ENCODE data around the gene NATD1.

The NATD1 gene

DNA sequence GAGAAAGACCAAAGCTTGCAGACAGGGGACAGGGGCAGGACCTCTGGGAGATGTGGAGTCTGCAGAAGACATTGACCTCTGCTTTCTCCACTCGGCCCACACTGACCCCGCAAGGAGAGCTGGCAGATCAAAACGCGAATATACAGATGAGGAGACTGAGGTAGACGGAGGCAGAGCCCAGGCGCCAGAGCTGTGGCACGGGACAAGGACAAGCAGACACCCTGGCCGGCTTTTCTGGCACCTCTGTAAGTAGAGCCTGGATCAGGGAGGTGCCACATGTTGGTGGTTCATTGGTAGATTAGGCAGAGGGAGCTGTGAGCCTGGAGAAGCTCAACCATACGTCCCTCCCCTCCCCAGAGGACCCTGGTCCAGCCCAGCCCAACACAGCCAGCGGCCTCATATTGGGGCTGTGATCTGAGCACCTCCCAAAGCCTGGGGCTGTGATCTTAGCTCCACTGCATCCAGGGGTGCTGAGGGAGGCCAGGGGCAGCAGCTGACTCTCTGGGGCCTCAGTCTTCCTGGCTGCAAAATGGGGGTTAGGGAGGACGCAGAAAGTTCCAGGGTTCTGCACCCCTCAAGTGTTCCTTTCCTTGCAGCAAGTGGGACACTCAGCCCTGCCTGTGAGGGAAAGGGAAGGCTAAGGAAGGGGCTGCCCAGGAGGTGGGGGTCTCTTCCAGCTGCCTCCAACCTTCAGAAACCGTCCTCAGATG is 4.0 kb downstream of the NATD1 start:
- FAIRE-seq (no peak), DNase-seq (ENCODE audit: extremely low spot score, insufficient read length, low read depth) (no peak)

DNA sequence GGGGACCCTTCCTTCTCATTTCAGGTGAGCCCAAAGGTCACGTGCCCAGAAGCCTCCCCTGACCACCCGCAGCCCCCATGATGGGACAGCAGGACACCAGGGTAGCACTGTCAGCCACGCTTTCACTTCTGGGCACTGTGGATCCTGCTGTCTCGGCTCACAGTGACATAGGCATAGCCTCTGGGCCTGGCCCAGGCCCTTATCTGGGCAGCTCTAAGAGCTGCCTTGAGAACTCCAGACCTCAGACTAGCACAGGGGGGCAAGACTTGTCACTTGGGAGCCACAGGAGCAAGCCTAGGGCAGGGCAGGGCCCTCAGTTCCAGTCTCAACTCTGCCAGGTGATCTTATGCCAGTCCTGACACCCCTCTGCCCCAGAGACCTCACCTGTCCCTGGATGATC is 4.7 kb downstream of the NATD1 start:
- FAIRE-seq (no peak), DNase-seq (ENCODE audit: extremely low spot score, insufficient read length, low read depth) (no peak)

DNA sequence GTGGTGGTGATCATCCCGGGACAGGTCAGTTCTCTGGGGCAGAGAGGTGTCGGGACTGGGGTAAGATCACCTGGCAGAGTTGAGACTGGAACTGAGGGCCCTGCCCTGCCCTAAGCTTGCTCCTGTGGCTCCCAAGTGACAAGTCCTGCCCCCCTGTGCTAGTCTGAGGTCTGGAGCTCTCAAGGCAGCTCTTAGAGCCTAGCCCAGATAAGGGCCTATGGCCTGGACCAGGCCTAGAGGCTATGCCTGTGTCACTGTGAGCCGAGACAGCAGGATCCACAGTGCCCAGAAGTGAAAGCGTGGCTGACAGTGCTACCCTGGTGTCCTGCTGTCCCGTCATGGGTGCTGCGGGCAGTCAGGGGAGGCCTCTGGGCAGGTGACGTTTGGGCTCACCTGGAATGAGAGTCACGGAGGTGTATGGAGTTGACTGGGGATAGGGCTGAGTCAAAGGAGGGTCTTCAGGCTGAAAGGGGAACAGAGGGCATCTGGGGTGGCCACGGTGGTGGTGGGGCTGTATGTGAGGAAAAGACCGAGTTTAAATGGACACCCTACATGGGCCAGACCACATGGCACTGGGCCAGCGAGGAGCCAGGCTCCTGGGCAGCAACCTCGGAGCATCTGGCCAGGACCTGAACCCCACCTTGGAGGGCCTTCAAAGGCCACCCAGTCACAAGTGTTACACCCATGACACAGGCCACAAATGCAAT is 5.5 kb downstream of the NATD1 start:
- DNase-seq (ENCODE audit: extremely low spot score, insufficient read length, low read depth) = no peak
- no peak for FAIRE-seq

DNA sequence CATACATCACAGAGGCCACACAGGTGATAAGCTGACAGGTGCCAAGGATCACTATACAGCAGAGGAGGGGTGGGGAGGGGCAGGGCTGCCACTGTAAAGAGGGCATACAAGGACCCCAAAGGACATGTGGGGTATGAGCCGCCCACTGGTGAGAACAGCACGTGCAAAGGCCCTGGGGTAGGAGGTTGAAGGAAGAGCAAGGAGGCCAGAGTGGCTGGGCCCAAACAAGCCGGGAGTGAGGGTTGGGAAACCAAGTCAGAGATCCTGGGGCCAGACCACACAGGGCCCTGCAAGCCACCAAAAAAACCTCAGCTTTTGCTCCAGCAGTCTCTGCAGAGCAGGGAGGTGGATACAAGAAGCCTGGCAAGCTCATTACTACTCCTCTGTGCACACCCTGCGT is 6.5 kb downstream of the NATD1 start:
- FAIRE-seq (no peak), DNase-seq (ENCODE audit: extremely low spot score, insufficient read length, low read depth) (no peak)

DNA sequence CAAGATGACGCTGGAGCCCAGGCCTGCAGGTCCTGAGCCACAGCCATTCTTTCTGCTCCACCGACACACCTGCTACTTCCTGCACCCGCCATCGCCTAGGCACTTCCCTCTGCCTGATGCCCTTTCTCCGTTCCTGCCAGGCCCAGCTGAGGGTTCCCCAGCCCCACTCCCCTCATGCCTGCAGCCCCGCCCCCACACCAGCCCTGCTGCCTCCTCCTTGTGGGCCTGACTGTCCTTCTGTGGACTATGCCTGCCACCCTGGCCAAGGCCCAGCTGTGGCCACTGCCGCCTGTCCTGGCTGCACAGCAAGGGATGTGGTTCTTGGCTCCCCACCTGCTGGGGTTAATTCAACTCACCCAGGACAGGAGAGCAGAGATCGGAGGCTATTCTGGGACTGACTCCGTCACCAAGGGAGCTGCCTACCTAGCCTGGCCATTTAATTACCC is 7.5 kb downstream of the NATD1 start:
- no peak for DNase-seq (ENCODE audit: extremely low spot score, insufficient read length, low read depth)
- no peak for FAIRE-seq

DNA sequence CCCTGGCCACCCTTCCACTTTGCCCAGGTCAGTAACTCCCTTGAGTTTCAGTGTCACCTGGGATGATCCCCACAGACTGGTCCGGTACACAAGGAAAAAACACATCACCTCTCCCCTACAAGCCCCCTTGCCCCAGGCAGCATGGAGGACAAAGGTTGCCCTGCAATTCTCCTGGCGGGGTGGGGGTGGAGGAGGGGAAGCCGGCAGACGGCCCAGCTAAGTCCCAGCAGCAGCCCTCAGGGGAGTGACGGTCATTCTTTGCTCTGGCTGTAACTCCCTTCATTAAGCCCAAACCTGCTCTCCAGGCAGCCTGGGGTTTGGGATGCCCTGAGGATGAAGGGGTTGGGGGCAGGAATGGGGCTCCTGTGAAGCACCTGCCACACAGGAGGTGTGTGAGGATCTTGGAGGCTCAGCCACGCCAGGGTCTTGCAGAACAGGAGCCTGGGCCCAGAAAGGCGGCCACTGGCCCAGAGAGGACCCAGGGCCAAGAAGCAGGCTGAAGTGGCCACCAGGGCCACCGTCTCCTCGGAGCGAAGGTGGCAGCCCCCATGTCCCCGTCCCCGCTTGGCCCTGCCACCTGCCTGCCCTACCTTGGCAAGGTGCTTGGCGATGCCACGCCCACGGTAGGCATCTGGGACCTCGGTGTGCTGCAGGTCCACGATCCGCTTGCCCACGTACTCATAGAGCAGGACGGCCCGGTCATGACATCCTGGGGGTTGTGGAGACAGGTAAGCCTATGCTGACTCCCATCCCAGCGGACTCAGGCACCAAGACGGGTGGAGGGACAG is 9.5 kb downstream of the NATD1 start:
- DNase-seq (ENCODE audit: extremely low spot score, insufficient read length, low read depth) (no peak), FAIRE-seq (no peak)

DNA sequence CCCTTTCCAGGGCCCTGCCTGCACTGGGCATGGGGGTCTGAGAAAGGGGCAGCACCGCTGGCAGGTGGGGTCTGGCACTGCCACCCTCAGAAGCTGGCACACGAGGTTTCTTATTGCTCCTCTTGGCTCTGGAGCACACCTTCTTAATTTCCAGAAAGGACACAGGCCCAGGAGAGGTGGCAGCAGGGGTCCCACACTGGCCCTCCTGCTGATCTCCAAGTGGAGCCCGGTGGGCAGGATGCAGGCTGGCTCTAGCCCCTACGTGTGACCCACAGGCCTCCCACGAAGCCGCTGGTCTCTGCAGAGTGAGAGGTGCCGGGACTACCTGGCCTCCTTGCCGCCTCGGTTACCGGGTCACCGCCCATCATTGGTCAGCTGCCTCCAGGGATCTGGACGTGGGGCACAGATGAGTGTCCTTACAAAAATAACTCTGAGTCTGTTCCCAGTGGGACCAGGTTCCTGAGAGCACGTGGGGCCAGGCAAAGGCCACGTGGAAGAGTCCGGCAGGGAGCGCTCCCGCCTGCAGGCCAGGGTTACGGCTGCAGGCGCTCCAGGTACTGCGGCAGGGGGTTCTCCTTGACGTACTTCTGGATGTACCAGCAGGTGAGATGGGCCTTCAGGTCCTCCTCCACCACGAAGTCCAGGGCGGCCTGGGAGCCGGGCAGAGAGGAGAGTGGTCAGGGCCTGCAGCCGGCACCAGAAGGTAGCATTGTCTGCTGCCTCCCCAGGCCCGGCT is 10.3 kb downstream of the NATD1 start:
- DNase-seq (ENCODE audit: extremely low spot score, insufficient read length, low read depth) (no peak), FAIRE-seq (no peak)

DNA sequence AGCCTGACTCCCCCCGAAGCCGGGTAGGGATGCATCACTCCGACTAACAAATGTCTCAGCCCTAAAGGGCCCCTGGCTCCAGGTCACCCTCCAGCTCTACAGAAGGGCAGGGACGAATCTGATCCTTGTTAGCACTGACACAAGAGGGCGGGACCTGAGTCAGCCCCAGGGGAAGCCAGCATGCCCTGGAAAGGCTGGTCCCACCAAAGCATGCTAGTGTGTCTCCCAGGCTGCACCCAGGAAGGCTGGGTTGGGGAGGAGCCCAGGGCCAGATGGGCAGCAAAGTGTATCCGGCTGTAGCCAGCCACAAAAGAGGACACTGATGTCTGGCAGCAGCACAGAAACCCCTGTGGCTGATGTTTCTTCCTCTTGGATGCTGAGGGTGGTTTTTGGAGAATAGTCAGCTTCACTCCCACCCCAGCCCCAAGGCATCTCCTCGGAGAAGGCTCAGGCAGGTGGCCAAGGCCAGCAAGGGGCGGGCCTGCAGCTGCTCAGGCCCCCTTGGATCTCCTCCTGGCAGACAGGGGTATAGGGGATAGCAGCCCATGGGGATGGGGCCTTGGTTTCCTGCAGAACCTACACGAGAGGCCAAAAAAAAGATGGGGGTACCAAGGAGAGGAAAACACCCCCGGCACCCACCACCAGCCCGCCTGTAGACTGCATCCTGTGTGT is 11.0 kb downstream of the NATD1 start:
- FAIRE-seq = no peak
- no peak for DNase-seq (ENCODE audit: extremely low spot score, insufficient read length, low read depth)

DNA sequence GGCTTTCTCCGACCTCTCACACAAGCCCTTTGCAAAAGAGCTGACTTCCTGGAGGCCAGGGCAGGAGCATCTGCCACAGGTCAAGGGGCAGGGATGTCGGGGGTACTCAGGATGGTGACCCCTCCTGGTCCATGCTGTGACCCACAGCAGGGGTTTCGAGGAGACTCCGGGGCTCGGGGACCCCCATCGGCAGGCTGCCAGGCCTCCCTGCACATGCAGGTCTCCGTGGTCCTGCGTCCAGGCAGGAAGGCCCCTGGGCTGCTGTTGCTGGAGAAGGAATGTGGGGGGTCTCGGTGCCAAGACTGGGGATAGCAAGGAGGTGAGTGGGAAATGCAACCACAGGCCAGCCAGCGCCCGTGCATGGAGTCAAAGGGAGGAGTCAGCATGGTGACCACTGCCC is 11.6 kb downstream of the NATD1 start:
- no peak for FAIRE-seq

DNA sequence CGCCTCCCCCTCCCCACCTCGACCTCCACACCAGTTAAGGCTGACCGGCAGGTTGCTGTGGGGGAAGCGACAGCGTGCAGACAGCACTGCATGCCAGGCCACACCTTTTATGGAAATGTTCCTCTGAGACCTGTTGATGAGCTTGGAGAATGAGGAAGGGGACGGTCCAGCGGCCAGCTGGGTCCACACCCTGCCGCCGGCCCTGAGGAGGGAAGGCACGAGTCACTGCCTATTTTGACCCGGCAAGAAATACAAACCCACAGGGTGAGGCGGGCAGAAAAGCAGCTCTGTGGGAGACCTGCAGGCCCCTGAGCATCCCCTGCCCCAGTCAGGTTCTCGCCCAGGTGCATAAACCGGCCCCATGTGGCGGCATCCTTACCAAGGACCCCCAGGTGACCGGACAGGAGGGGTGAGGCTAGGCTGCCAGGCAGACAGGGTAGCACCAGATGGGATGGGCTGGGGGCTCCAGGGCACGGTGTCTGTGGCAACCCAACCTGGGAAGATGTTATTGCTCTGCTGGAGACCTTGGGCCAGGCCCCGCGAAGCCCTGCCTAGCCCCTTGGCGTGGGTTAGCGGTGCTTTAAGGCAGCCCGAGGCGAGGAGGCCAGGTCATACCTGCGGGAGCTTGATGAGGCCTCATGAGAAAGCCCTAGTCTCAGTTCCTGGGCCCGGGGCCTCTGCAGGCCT is 12.7 kb downstream of the NATD1 start:
- no peak for FAIRE-seq
- DNase-seq (ENCODE audit: extremely low spot score, insufficient read length, low read depth) = no peak

More for the DNA sequence above, 11.6 kb downstream of the NATD1 start:
- no peak for DNase-seq (ENCODE audit: extremely low spot score, insufficient read length, low read depth)

DNA sequence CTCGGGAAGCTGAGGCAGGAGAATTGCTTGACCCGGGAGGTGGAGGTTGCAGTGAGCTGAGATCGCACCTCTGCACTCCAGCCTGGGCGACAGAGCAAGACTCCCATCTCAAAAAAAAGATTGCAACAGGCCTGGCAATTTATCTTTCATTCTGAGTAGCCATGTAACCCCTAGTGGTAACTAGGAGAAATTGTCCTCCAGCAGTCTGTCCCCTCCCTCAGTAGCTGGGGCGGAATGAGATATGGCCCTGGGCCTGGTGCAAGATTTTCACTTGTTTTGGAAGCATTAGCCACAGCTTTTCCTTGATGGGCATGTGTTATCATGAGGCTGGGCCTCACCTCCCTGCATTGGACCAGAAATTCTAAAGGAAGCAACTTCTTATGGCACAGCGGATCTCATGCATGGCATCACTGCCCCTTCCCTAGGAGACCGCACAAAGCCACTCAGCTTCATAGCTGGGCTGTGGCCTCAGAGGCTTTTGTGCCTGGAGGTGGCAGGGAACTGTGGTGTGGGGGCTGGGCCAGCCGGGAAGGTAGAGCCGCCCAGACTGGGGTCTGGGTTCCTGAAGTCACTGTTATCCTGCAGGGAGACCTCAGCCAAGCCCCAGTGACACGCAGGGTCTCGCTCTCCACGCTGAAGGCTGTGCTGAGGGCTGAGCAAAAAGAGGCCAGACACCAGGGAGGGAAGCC is 13.4 kb downstream of the NATD1 start:
- no peak for DNase-seq (ENCODE audit: extremely low spot score, insufficient read length, low read depth)
- no peak for FAIRE-seq

DNA sequence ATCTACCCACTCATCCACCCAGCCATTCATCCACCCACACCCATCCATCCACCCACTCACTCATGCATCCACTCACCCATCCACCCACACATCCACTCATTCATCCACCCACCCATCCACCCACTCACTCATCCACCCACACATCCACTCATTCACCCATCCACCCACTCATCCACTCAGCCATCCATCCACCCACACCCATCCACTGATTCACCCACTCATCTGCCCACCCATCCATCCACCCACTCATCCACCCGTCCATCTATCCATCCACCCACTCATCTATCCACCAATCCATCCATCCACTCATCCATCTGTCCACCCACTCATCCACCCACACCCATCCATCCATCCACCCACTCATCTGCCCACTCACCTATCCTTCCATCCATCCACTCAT is 17.3 kb downstream of the NATD1 start:
- FAIRE-seq (no peak), DNase-seq (ENCODE audit: extremely low spot score, insufficient read length, low read depth) (no peak)

DNA sequence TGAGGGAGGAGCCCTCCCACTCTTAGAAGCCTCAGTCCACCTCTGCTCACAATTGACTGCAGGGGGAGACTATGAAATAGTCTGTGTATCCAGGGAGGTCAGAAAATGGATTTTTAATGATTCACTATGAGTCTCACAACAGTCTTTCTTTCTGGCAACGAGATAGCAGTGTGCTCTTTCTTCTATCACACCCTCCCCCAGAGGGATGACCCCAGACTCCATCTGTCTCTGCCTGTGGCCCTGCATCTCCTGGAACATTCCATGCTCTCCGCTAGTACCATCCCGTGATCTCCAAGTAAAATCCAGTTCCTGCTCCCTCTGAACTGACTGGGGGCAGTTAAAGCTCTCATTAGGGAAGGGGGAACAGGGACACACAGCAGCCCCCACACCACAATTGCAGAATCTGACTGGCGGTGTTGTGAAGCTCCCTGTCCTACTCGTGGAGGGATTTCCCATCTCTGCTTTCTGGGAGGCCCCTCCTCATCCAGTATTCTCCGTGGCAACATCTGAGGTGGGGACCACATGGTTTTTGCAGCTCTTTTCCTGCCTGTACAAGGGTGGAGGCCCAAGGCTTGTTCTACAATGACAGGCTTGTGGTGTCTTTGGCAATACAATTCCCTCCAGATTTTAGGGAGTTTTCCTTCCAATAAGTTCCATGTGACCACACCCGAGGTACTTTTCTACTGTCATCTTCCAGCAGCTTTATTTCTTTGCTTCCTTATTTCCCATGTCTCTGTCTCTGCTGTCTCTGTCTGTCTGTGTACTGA is 19.4 kb downstream of the NATD1 start:
- FAIRE-seq (no peak), DNase-seq (ENCODE audit: extremely low spot score, insufficient read length, low read depth) (no peak)

DNA sequence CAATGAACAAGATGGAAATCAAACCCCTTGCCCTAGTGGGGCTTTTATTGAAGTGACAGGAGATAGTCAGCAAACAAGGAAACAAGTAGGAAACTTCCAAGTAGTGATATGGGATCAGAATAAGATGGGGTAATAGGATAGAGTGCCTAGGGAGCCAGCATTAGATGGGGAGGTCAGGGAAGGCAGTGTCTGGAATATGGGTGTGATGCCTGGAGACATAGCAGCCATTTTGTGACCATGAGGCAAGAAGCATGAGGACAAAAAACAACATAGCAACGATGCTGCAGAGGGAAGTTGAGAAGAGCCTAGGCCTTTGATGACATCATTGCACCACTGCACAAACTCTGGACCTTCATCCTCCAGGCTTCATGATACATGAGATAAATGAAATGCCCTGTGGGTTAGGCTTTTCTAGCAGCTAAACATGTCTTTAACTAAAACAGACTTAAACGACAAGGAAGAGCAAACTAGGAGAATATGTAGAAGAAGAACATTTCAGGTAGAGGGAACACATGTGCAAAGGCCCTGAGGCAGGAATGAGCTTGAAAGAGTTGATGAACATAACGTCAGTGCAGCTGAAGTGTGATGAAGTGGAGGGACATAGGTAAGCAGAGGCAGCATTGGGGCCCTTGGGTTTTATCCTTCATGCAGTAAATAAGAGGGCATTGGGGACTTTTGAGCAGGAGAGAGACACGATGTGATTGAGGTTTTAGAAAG is 21.0 kb downstream of the NATD1 start:
- no peak for FAIRE-seq
- no peak for DNase-seq (ENCODE audit: extremely low spot score, insufficient read length, low read depth)

DNA sequence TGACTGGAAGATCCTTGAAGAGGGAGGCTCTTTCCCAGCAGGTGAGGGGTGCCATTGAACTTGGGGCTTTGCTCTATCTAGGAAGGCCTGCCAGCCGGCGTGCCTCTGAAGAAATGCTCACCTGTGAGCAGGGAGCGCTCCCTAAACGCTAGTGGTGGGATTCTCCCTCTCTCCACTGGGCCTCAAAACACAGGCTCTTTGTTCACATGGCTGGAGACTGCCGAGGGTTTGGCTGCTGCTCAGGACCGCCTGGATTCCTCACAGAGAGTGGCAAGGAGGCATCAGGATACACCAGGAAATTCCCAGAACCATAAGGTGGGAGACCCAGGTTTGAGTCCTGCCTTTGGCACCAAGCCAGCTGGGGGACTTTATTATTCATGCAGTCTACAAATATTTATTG is 21.7 kb downstream of the NATD1 start:
- no peak for DNase-seq (ENCODE audit: extremely low spot score, insufficient read length, low read depth)
- no peak for FAIRE-seq

DNA sequence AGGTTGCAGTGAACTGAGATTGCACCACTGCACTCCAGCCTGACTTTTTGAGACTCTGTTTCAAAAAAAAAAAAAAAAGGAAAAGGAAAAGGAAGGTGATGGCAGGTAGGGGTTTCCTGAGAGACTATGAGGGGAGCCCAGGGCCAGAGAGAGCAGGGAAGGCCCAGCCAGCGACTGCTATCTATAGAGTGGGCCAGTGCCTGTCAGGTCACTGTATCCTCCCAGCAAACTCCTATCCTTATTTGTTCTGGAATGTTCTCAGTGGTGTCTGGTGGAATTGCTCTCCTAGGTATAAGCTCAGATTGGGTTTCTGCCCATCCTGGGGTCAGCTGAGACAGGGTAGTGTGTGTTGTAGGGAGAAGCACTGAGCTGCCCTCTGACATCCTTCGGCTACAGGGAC is 24.4 kb downstream of the NATD1 start:
- no peak for FAIRE-seq

DNA sequence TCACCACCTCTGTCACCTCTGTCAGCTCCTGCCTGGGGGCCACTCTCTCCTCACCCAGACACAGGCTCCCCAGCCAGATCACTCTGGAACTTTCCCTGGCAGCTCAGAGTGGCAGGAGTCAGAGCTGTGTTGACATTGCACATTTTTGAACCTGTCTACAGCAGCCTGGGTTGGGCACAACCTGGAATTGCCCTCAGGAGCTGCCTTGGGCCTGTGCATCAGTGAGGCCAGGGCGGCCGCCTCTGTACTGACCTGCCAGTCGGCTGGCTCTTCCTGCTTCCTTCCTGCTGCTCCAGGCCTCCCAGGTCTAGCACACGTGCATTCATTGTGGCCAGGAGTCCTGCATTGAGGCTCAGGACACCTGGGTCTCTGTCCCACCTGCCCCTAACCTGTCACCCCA is 25.1 kb downstream of the NATD1 start:
- DNase-seq (ENCODE audit: extremely low spot score, insufficient read length, low read depth) = no peak
- no peak for FAIRE-seq

More for the DNA sequence above, 24.4 kb downstream of the NATD1 start:
- no peak for DNase-seq (ENCODE audit: extremely low spot score, insufficient read length, low read depth)
